ENCODE data around the gene C19orf38.

GRCh38 chr19:10898633-10899032 is 50.4 kb downstream of the C19orf38 start:
- TF ChIP-seq, protein P1, sequence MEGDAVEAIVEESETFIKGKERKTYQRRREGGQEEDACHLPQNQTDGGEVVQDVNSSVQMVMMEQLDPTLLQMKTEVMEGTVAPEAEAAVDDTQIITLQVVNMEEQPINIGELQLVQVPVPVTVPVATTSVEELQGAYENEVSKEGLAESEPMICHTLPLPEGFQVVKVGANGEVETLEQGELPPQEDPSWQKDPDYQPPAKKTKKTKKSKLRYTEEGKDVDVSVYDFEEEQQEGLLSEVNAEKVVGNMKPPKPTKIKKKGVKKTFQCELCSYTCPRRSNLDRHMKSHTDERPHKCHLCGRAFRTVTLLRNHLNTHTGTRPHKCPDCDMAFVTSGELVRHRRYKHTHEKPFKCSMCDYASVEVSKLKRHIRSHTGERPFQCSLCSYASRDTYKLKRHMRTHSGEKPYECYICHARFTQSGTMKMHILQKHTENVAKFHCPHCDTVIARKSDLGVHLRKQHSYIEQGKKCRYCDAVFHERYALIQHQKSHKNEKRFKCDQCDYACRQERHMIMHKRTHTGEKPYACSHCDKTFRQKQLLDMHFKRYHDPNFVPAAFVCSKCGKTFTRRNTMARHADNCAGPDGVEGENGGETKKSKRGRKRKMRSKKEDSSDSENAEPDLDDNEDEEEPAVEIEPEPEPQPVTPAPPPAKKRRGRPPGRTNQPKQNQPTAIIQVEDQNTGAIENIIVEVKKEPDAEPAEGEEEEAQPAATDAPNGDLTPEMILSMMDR (IDR thresholded peaks at IDR 0.05; ENCODE audit: insufficient read depth, low read length), result no peak
- TF ChIP-seq POLR2AphosphoS5 (IDR thresholded peaks at IDR 0.05; ENCODE audit: low read depth) (no peak), GABPA (IDR thresholded peaks at IDR 0.05; ENCODE audit: low read depth) (no peak)

All from HL-60 (cell line).